Measurements from ENCODE around the gene GLIS1. TPM values are rescaled to one million over a fixed set of nuclear protein-coding genes. Genes with fewer than 3 reads are reported as not detected.
A peak's percentile ranks its signal among the peaks of the same experiment; 100 is the strongest.
"Not testable (repeated sequence)": the region's sequence is repeated elsewhere in the genome, so short reads cannot be mapped to it uniquely, and the experiment has no call there.

The GLIS1 gene
- total RNA-seq, 4 donors from 2014 or later: not detected

- intact Hi-C loops (cut with DNase I; ENCODE audit: low total_unique reads) (no loop called here), in situ Hi-C loops (cut with MboI; ENCODE audit: low sequenced_read_pairs in 4 of 4) (no loop called here)
- DNase-seq (no peak), ATAC-seq (peak in 1 of 2 donors; percentile 26)
- no peak overlapping the region for H3K4me3 ChIP-seq
- H3K36me3 ChIP-seq: peaks cover 0 to 8% of the 10 kb centered on the region in 2 donors
- TF ChIP-seq POLR2A (IDR thresholded peaks at IDR 0.05): no peak
- no peak for TF ChIP-seq CTCF (IDR thresholded peaks at IDR 0.05 in 4 of 5, conservative IDR thresholded peaks at IDR 0.05 in 1 of 5)
- H3K27ac ChIP-seq: peak overlapping the region in 2 of 4 donors; percentile 12 to 14
- no peaks in the 10 kb centered on the region for H3K27me3 ChIP-seq
- H3K9me3 ChIP-seq: no peaks in the 10 kb centered on the region
- H3K4me1 ChIP-seq: peaks cover 0 to 5% of the 10 kb centered on the region in 2 donors
Observed at GRCh38 chr1:53765657-53766056, 26.7 kb upstream of the GLIS1 start.

GRCh38 chr1:53763911-53764310, 24.9 kb upstream of the GLIS1 start:
- Histone ChIP-seq H3K4me3 (no peak overlapping the region), H3K27me3 (no peaks in the 10 kb centered on the region), H3K4me1 (peaks cover 0 to 5% of the 10 kb centered on the region in 2 donors), H3K36me3 (peaks cover 0 to 1% of the 10 kb centered on the region in 2 donors), H3K9me3 (no peaks in the 10 kb centered on the region), H3K27ac (no peak overlapping the region)
- no peak for TF ChIP-seq CTCF (IDR thresholded peaks at IDR 0.05 in 4 of 5, conservative IDR thresholded peaks at IDR 0.05 in 1 of 5)
- TF ChIP-seq POLR2A (IDR thresholded peaks at IDR 0.05): no peak
- intact Hi-C loops (cut with DNase I; ENCODE audit: low total_unique reads): no loop called here
- DNase-seq (no peak), ATAC-seq (no peak)
- in situ Hi-C loops (cut with MboI; ENCODE audit: low sequenced_read_pairs in 4 of 4): no loop called here

GRCh38 chr1:53763461-53763860, 24.5 kb upstream of the GLIS1 start:
- intact Hi-C loops (cut with DNase I; ENCODE audit: low total_unique reads): no loop called here
- peaks cover 0 to 5% of the 10 kb centered on the region in 2 donors for H3K4me1 ChIP-seq
- ATAC-seq (no peak), DNase-seq (no peak)
- H3K9me3 ChIP-seq: no peaks in the 10 kb centered on the region
- H3K27me3 ChIP-seq: no peaks in the 10 kb centered on the region
- in situ Hi-C loops (cut with MboI; ENCODE audit: low sequenced_read_pairs in 4 of 4): no loop called here
- no peak overlapping the region for H3K4me3 ChIP-seq
- TF ChIP-seq CTCF (IDR thresholded peaks at IDR 0.05 in 4 of 5, conservative IDR thresholded peaks at IDR 0.05 in 1 of 5): no peak
- TF ChIP-seq POLR2A (IDR thresholded peaks at IDR 0.05): no peak
- H3K27ac ChIP-seq: no peak overlapping the region
- no peaks in the 10 kb centered on the region for H3K36me3 ChIP-seq

GRCh38 chr1:53760497-53760896, 21.5 kb upstream of the GLIS1 start:
- in situ Hi-C loops (cut with MboI; ENCODE audit: low sequenced_read_pairs in 4 of 4); H3K36me3 ChIP-seq; H3K4me3 ChIP-seq; H3K4me1 ChIP-seq; intact Hi-C loops (cut with DNase I; ENCODE audit: low total_unique reads); ATAC-seq; DNase-seq; H3K27ac ChIP-seq; H3K9me3 ChIP-seq; H3K27me3 ChIP-seq: not testable (repeated sequence)

- no peaks in the 10 kb centered on the region for H3K36me3 ChIP-seq
- TF ChIP-seq CTCF (IDR thresholded peaks at IDR 0.05 in 4 of 5, conservative IDR thresholded peaks at IDR 0.05 in 1 of 5) (no peak), POLR2A (IDR thresholded peaks at IDR 0.05) (no peak)
- ATAC-seq: no peak
- no peak overlapping the region for H3K27ac ChIP-seq
- no peaks in the 10 kb centered on the region for H3K4me1 ChIP-seq
- no peak overlapping the region for H3K4me3 ChIP-seq
- H3K9me3 ChIP-seq: no peaks in the 10 kb centered on the region
- in situ Hi-C loops (cut with MboI; ENCODE audit: low sequenced_read_pairs in 4 of 4): loop anchor here (10.0 kb wide), 1 partner anchor 271 kb away; no protein-coding TSS in a partner anchor
- H3K27me3 ChIP-seq: no peaks in the 10 kb centered on the region
- no peak for DNase-seq
- intact Hi-C loops (cut with DNase I; ENCODE audit: low total_unique reads): no loop called here
Observed at GRCh38 chr1:53755874-53756273, 16.9 kb upstream of the GLIS1 start.
